HepG2 (cell line): ENCODE measurements around the gene PLEKHN1. TPM values are rescaled to one million over a fixed set of nuclear protein-coding genes. Genes with fewer than 3 reads are reported as not detected.

Experiments used
- AGO1 ChIP-seq: fragments of 200-400 bp; formaldehyde crosslinking; IDR thresholded peaks from 2 replicates; pipeline ENCODE4 v1.6.1; 2017; ENCODE audit warnings: mild to moderate bottlenecking, low read depth, low read length, moderate library complexity; ENCODE audit not compliant: poor library complexity, severe bottlenecking
- DPF2 ChIP-seq: sonication (generic); formaldehyde crosslinking; IDR thresholded peaks from 2 replicates; pipeline ENCODE4 v1.4.0; 2020; ENCODE audit warnings: mild to moderate bottlenecking, low read depth, missing genetic modification reagents, borderline replicate concordance
- KDM5A ChIP-seq: fragments of 200-600 bp; sonication (generic); IDR thresholded peaks from 2 replicates; pipeline ENCODE4 v1.7.0; 2018; ENCODE audit warnings: antibody characterized with exemption, mild to moderate bottlenecking, low read length, borderline replicate concordance
- NCOR1 ChIP-seq: fragments of 200-600 bp; sonication (generic); IDR thresholded peaks from 2 replicates; pipeline ENCODE4 v1.7.0; 2017; ENCODE audit warnings: antibody characterized with exemption, low read length, borderline replicate concordance
- PATZ1 ChIP-seq: sonication (generic); formaldehyde crosslinking; IDR thresholded peaks from 2 replicates; pipeline ENCODE4 v1.4.0; 2020; ENCODE audit warnings: missing genetic modification reagents
- XBP1 ChIP-seq: sonication (generic); formaldehyde crosslinking; IDR thresholded peaks from 2 replicates; pipeline ENCODE4 v1.5.0; 2020; ENCODE audit warnings: missing genetic modification reagents
- ZBTB43 ChIP-seq: sonication (generic); formaldehyde crosslinking; conservative IDR thresholded peaks from 2 replicates; pipeline ENCODE4 v1.4.0; 2020; ENCODE audit warnings: missing genetic modification reagents
- ZFYVE20 ChIP-seq: sonication (generic); formaldehyde crosslinking; IDR thresholded peaks from 2 replicates; pipeline ENCODE4 v1.8.0; 2023; ENCODE audit warnings: low read depth, mild to moderate bottlenecking, moderate library complexity, missing genetic modification reagents, borderline replicate concordance
- ZNF343 ChIP-seq: sonication (generic); formaldehyde crosslinking; IDR thresholded peaks from 2 replicates; pipeline ENCODE4 v1.4.0; 2020; ENCODE audit warnings: mild to moderate bottlenecking, missing genetic modification reagents
- ZNF569 ChIP-seq: sonication (generic); formaldehyde crosslinking; IDR thresholded peaks from 2 replicates; pipeline ENCODE4 v1.5.0; 2020; ENCODE audit warnings: mild to moderate bottlenecking, missing genetic modification reagents, moderate library complexity, borderline replicate concordance
- ZNF572 ChIP-seq: sonication (generic); formaldehyde crosslinking; IDR thresholded peaks from 2 replicates; pipeline ENCODE4 v1.5.1; 2020; ENCODE audit warnings: mild to moderate bottlenecking, missing genetic modification reagents
- ZNF616 ChIP-seq: sonication (generic); formaldehyde crosslinking; IDR thresholded peaks from 2 replicates; pipeline ENCODE4 v1.5.0; 2020; ENCODE audit warnings: low read depth, mild to moderate bottlenecking, missing genetic modification reagents
- ZNF652 ChIP-seq: IDR thresholded peaks from 2 replicates; pipeline ENCODE4 v1.6.1; 2016; ENCODE audit warnings: low read depth, borderline replicate concordance
- ZNF83 ChIP-seq: sonication (generic); formaldehyde crosslinking; IDR thresholded peaks from 2 replicates; pipeline ENCODE4 v1.4.0; 2020; ENCODE audit warnings: missing genetic modification reagents, mild to moderate bottlenecking, borderline replicate concordance
- polyA plus RNA-seq, 8 experiments: library from polyadenylated mRNA; depleted of rRNA in 3 of 8; stranded (reverse) in 7 of 8; unstranded in 1 of 8; fragments of >200 nt; fragmentation: Illumina TruSeq in 4 of 8; extraction: Trizol in 4 of 8; gene quantifications; 2 replicates each; pipeline versions ENCODE4 v1.2.1 to v1.2.3, GENCODE V29; 2011 to 2016; ENCODE audit warnings: low read depth in 4 of 8, missing spikeins in 1 of 8, mixed read lengths in 1 of 8; ENCODE audit not compliant: insufficient read depth in 1 of 8
- total RNA-seq, 5 experiments: library from RNA; depleted of rRNA; stranded (reverse); fragments of >200 nt; fragmentation: Illumina TruSeq; extraction: Trizol; gene quantifications; 2 replicates each; pipeline ENCODE4 v1.2.3, GENCODE V29; 2016; ENCODE audit warnings: low read depth in 1 of 5
- TF ChIP-seq, protein P1 (sequence below): sonication (generic); formaldehyde crosslinking; IDR thresholded peaks from one replicate; pipeline ENCODE4 v1.5.1; 2020; ENCODE audit warnings: mild to moderate bottlenecking, missing genetic modification reagents; ENCODE audit errors: not compliant biosample characterization

Gene PLEKHN1
- total and polyA plus RNA-seq, 2 of the 13 experiments (the other 11 are each of a cell fraction or from before 2014, with no cell fraction given) = 0.42 to 0.58 TPM

GRCh38 chr1:998995-999724 is 32.9 kb downstream of the PLEKHN1 start (continued):
- TF ChIP-seq PATZ1 (peak; percentile 48; the same call in 1 of the 2 replicates), ZNF569 (CRISPR knock-in tag) (no peak), ZNF83 (CRISPR knock-in tag) (no peak), ZNF616 (CRISPR knock-in tag) (no peak), ZNF343 (CRISPR knock-in tag) (no peak), ZFYVE20 (CRISPR knock-in tag) (no peak; the same call in 1 of the 2 replicates), ZNF572 (CRISPR knock-in tag) (0 out of 2 replicates have a peak, but pooled peaks have one; percentile 34), KDM5A (no peak), DPF2 (CRISPR knock-in tag) (no peak), XBP1 (CRISPR knock-in tag) (no peak), AGO1 (no peak), NCOR1 (no peak), ZNF652 (CRISPR knock-in tag) (no peak), ZBTB43 (CRISPR knock-in tag) (no peak)
- TF ChIP-seq, protein P1, sequence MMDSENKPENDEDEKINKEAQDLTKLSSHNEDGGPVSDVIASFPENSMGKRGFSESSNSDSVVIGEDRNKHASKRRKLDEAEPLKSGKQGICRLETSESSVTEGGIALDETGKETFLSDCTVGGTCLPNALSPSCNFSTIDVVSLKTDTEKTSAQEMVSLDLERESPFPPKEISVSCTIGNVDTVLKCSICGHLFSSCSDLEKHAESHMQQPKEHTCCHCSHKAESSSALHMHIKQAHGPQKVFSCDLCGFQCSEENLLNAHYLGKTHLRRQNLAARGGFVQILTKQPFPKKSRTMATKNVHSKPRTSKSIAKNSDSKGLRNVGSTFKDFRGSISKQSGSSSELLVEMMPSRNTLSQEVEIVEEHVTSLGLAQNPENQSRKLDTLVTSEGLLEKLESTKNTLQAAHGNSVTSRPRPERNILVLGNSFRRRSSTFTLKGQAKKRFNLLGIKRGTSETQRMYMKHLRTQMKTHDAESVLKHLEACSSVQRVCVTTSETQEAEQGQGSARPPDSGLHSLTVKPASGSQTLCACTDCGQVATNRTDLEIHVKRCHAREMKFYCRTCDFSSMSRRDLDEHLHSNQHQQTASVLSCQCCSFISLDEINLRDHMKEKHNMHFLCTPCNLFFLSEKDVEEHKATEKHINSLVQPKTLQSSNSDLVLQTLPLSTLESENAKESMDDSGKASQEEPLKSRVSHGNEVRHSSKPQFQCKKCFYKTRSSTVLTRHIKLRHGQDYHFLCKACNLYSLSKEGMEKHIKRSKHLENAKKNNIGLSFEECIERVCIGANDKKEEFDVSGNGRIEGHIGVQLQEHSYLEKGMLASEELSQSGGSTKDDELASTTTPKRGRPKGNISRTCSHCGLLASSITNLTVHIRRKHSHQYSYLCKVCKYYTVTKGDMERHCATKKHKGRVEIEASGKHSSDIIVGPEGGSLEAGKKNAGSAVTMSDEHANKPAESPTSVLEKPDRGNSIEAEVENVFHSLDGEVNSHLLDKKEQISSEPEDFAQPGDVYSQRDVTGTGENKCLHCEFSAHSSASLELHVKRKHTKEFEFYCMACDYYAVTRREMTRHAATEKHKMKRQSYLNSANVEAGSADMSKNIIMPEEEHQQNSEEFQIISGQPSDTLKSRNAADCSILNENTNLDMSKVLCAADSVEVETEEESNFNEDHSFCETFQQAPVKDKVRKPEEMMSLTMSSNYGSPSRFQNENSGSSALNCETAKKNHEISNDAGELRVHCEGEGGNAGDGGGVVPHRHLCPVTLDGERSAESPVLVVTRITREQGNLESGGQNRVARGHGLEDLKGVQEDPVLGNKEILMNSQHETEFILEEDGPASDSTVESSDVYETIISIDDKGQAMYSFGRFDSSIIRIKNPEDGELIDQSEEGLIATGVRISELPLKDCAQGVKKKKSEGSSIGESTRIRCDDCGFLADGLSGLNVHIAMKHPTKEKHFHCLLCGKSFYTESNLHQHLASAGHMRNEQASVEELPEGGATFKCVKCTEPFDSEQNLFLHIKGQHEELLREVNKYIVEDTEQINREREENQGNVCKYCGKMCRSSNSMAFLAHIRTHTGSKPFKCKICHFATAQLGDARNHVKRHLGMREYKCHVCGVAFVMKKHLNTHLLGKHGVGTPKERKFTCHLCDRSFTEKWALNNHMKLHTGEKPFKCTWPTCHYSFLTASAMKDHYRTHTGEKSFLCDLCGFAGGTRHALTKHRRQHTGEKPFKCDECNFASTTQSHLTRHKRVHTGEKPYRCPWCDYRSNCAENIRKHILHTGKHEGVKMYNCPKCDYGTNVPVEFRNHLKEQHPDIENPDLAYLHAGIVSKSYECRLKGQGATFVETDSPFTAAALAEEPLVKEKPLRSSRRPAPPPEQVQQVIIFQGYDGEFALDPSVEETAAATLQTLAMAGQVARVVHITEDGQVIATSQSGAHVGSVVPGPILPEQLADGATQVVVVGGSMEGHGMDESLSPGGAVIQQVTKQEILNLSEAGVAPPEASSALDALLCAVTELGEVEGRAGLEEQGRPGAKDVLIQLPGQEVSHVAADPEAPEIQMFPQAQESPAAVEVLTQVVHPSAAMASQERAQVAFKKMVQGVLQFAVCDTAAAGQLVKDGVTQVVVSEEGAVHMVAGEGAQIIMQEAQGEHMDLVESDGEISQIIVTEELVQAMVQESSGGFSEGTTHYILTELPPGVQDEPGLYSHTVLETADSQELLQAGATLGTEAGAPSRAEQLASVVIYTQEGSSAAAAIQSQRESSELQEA (CRISPR knock-in tag) = no peak
